ENCODE data around the gene LGR4. TPM values are rescaled to one million over a fixed set of nuclear protein-coding genes. Genes with fewer than 3 reads are reported as not detected.

LGR4 gene, protein sequence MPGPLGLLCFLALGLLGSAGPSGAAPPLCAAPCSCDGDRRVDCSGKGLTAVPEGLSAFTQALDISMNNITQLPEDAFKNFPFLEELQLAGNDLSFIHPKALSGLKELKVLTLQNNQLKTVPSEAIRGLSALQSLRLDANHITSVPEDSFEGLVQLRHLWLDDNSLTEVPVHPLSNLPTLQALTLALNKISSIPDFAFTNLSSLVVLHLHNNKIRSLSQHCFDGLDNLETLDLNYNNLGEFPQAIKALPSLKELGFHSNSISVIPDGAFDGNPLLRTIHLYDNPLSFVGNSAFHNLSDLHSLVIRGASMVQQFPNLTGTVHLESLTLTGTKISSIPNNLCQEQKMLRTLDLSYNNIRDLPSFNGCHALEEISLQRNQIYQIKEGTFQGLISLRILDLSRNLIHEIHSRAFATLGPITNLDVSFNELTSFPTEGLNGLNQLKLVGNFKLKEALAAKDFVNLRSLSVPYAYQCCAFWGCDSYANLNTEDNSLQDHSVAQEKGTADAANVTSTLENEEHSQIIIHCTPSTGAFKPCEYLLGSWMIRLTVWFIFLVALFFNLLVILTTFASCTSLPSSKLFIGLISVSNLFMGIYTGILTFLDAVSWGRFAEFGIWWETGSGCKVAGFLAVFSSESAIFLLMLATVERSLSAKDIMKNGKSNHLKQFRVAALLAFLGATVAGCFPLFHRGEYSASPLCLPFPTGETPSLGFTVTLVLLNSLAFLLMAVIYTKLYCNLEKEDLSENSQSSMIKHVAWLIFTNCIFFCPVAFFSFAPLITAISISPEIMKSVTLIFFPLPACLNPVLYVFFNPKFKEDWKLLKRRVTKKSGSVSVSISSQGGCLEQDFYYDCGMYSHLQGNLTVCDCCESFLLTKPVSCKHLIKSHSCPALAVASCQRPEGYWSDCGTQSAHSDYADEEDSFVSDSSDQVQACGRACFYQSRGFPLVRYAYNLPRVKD
- 31.1 and 51.4 TPM in 2 replicates for total RNA-seq

DNA sequence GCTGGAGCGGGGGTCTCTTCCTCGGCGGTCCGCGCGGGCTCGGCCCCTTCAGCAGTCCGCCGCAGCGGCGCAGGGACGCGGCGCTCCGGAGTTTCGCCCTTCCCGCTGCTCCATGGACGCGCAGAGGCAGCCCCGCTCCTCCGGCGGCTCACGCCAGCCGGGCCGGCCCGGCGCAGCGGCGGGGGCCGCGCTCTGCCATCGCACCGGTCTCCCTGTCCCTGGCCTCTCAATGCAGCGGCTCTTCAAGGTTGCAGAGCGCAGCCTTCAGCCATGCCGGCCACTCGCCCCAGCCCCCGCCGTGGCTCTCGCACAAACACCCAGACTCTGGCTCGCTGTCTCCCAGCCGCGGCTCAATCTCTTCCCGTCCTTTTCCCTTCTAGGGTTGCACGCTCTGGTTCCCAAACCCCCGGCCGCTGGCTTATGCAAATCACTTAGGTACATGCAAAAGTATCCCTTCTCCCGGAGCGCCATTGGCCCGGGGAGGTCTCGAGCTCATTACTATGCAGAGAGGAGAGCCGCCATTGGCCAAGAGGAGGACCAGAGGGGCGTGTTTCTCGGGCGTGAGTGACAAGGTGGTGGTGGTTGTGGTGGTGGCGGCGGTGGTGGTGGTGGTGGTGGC lies at the start of gene LGR4:
Gene LGR4 (minus strand): TSS at position 393 of the 619 bp plus-strand sequence. CDS start 488 bp downstream, outside the sequence.

DNA sequence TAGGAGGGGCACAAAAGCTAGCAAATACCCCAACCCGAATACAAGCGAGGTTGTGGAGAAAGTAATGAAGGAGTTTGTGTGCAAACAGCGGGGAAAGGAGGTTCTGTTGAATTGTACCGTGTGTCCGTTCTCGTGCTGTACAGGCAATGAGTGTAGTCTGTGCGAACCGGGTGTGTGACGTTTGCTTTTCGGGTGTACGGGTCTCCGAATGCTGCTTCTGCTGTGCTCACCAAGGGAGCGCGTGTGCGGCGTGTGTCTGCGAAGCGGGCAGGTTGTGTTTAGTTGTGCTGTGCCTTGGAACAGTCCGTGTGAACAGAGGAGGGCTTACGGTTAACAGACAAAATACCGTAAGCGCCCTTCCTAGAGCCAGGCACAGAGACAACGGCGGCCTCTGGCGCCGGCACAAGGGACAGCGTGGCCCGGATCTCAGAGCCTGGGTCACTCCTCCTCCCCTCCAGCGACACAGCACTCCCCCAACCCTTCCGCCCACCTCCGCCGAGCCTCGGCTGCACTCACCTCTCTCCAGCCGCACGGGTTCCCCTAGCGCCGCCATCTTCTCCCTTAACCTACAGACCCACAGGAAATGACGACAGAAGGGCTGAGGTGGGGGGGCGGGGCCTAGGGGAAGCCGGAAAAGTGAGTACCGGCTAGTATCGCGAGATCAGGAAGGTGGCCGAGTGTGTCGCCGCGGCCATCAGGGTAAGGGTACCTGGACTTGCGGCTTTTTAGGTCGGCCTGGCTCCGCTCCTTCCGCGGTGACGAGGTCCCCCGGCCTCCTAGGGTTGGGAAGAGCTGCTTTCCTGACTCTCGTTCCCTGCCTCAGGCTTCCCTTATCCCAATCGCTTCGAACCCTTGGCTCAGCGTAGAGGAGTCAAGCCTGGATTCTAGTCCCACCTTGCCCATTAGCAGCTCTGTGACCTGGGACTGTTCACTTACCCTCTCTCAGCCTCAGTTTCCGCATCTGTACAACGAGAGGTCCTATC lies 33.9 kb upstream of the LGR4 start, which contains the start of gene LIN7C:
Gene LIN7C (minus strand): TSS at position 570 of the 983 bp plus-strand sequence. CDS start 17 bp downstream, at position 553.

DNA sequence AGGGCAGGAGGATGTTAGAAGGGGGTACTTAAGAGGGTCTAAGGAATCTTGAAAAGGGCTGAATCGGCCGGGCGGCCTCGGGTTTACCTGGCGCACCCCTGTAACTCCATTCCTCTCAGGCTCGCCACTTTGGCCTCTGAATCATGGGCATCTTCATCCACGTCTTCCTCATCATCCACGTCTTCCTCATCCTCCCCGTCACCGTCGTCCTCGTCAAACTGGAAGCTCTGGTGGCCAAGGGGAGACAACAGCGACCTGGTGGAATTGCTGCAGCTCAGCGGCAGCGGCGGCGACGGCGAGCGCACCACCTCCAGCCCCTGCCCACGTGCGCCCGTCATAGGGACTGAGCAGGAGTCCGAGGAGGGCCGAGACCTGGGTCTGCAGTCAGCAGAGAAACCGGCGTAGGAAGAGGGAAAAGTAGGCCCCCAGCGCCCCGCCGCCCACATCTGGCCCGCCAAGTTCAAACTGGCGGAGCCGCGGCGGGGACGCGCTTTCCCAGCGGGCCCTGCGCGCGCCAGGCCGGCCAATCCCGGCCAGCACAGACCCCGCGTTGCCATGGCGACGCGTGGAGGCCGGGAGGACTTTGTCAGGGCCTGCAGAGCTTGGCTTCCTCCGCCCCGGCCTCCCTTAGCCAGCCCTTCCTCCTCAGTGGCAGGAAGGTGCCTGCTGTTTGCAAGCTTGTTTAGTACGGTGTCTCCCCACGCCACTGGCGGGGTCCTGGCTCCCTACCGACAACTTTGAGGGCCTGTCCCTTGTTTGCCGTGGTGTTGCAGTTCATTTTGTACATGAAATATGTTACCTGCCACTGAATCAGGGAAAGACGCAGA lies 109.6 kb downstream of the LGR4 start, which contains the start of gene CCDC34:
Gene CCDC34 (minus strand): TSS at position 467 of the 827 bp plus-strand sequence. CDS start 21 bp downstream, at position 446.

Other genes with a start within 250 kb of the LGR4 start
- 0.54 and 1.1 TPM in 2 replicates for gene CCDC34, start 109.6 kb downstream of the LGR4 start, total RNA-seq
- 22.4 and 27.5 TPM in 2 replicates for gene LIN7C, start 34.0 kb upstream of the LGR4 start, total RNA-seq
- 3.7 and 4.3 TPM in 2 replicates for gene BDNF, start 227.7 kb upstream of the LGR4 start, total RNA-seq

Data from cardiac atrium fibroblast (primary cell).